ENCODE data around the gene CDC42BPB.
"Not testable (repeated sequence)": the region's sequence is repeated elsewhere in the genome, so short reads cannot be mapped to it uniquely, and the experiment has no call there.

The CDC42BPB gene

GRCh38 chr14:102907980-102908730, 149.2 kb downstream of the CDC42BPB start:
- DNase-seq: no peak

GRCh38 chr14:102907303-102907844, 150.0 kb downstream of the CDC42BPB start:
- no peak for DNase-seq

GRCh38 chr14:102906616-102907302, 150.6 kb downstream of the CDC42BPB start:
- DNase-seq: no peak

- DNase-seq: no peak
These were observed 151.9 kb downstream of the CDC42BPB start for GRCh38 chr14:102905116-102906108.

GRCh38 chr14:102903889-102904512, 153.3 kb downstream of the CDC42BPB start:
- no peak for DNase-seq

DNA sequence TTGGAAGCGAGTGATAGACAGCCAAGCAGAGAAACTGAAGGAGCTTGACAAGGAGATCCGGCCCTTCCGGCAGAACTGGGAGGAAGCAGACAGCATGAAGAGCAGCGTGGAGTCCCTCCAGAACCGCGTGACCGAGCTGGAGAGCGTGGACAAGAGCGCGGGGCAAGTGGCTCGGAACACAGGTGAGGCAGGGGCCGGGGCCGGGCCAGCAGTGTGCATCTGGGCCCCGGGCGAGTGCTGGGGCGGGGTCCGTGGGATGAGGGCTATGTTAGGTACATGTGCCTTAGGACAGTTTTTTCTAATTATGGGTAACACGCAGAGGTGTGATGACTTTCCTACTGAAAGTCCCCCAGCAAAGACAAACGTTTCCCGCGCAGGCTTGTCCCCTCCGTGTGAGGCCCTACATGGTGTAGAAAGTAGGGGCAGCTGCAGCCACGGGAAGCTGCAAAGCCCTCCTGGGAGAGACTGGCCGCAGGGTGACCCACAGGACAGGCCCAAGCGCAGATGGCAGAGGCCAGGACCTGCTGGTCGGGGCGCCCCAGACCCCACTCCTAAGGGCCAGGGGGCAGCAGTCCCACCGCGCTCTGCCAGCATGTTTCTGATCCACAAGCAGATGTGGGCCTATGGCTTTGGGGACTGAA, 154.0 kb downstream of the CDC42BPB start:
- DNase-seq: no peak

- DNase-seq: no peak
These were observed 154.7 kb downstream of the CDC42BPB start for GRCh38 chr14:102902523-102903247.

DNA sequence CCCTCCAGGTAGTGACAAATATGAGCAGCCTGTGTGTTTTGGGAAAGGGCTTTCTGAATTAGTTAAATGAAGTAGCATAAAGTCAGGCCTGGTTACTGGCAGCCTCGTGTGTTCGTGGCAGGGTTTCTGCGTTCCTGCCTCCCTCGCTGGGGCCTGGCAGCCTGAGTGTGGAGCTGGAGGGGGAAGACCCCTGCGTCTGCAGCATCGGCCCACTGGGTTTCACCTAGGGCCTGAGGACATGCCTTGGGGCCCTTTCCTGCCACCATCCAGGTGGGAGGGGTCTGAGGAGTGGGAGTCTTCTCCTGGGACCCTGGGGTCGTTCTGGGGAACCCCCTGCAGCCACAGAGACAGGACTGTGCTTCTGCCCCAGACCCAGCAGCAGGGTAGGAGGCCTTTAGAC, 155.3 kb downstream of the CDC42BPB start:
- no peak for DNase-seq

GRCh38 chr14:102901633-102902032, 155.7 kb downstream of the CDC42BPB start:
- no peak for DNase-seq

DNA sequence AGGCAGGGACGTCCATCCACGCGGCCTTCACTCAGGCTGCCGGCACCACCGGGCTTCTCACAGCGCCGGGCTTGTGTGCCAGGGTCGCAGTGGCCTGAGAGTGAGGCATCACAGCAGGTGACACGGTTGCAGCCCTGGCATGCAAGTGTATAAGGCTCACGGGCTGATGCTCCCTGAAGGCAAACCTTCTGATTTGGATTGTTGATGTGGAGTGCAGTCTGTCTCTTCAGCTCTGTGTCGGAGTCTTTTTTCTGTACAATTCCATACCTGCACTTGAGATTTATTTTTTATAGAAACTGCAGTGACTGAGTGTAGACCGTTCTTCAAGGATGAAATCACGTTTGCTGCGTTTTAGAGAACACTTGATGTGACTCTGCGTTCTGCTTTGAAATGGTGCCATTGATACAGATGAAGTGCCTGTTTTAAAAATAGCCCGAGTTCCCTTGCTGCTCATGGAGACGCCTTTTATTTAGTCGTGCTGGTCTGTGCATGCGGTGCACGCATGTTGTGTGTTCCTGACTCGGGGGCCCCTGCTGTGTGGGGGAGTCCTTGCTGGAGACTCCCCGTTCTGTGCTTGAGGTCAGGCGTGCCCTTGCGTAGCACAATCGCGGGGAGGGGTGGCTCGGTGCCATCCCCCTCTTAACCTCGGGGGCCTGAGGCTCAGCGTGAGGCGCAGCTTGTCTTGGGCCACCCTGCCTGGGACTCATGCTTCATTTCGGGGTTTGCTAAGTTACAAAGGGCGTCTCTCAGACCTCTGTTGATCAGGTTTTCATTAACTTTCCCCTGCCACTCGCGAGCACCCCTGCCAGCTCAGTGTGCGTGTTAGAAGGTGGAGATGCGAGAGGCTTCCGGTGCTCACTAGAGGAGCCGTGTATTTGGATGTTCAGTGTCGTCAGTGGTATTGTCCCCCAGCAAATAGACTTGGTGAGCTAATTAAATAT, 156.4 kb downstream of the CDC42BPB start:
- no peak for DNase-seq

DNA sequence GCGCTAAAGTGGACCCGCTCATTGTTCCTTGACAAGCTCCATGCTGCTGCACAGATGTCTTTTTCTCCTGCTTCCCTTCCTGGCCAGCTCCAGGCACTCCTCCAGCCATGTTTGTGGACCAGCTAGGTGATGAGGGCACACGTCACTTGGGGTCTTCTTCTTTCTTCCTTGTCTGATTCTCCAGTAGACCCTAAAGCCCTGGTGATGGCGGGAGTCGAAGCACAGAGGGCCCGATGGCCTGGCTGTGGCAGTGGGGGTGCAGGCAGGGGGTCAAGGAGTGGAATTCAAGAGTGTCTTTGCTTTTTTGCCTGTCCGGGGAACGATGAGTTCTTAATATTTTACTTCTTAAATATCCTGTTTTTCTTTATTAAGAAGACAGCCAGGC, 157.8 kb downstream of the CDC42BPB start:
- no peak for DNase-seq

DNA sequence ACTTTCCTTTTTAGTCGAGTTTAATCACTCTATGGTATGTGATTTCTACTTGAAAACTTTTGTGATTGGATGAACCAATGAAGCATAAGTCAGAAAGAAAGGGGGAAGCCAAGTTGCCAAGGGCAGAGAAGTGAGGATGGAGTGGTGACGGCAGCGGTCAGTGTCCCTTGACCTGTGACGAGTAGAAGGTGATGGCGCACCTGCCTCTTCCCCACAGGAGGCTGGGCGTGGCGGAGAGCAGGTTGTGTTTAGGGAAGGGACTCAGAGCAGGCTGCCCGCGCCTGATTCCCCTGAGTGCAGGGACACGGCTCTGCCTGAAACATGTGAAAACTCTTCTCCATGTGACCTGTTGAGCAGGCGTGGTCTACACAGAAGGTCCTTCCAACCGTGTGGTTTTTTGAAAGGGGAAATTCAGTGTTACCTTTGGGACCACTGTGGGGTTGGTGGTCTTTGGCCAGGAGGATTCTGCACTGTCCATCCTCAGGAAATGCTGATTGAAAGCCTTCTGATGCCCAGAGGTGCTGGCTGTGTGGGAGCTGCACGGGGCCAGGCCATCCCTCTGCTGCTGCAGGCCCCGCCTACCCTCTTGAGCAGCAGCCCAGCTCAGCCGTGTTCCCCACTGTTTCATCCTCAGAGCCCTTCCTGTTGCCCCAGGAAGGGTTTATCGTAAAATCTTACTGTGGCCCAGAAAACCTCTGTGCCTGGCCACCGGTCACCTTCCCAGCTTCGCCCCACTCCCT, 158.4 kb downstream of the CDC42BPB start:
- DNase-seq: no peak

- DNase-seq: no peak
These were observed 159.1 kb downstream of the CDC42BPB start for GRCh38 chr14:102898298-102898697.

GRCh38 chr14:102897299-102898027, 159.9 kb downstream of the CDC42BPB start:
- no peak for DNase-seq

- not testable (repeated sequence) for DNase-seq
These were observed 160.6 kb downstream of the CDC42BPB start for GRCh38 chr14:102896735-102897134.

DNA sequence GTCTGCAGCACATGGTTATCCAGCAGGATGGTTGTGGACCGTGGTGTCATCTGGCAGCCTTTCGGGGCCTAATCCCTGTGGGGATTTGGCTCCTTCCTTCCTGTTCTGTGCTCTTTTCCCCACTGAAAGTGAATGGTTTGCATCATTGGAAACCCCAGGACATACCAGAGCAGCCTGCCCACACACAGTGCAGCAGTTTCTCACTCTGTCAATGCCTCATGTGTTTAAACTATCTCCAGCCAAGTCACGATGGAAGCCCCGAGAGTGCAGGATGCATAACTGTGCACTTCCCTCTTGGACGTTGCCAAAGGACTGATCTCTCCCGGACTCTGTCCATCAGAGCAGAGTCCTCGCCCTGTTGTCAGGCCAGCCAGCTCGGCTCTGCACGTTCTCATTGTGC, 163.9 kb downstream of the CDC42BPB start:
- no peak for DNase-seq

GRCh38 chr14:102892651-102893050, 164.7 kb downstream of the CDC42BPB start:
- no peak for DNase-seq

GRCh38 chr14:102891556-102891955, 165.8 kb downstream of the CDC42BPB start:
- no peak for DNase-seq

- no peak for DNase-seq
These were observed 166.2 kb downstream of the CDC42BPB start for GRCh38 chr14:102891111-102891510.

Measured in activated CD4-positive, alpha-beta T cell treated with anti-CD3 and anti-CD28 coated beads for 4 hours (primary cell).